ENCODE measurements around the gene NCOR2. TPM values are rescaled to one million over a fixed set of nuclear protein-coding genes. Genes with fewer than 3 reads are reported as not detected.

The NCOR2 gene
- total and polyA plus RNA-seq, 2 donors, result 14.6 to 48.2 TPM

DNA sequence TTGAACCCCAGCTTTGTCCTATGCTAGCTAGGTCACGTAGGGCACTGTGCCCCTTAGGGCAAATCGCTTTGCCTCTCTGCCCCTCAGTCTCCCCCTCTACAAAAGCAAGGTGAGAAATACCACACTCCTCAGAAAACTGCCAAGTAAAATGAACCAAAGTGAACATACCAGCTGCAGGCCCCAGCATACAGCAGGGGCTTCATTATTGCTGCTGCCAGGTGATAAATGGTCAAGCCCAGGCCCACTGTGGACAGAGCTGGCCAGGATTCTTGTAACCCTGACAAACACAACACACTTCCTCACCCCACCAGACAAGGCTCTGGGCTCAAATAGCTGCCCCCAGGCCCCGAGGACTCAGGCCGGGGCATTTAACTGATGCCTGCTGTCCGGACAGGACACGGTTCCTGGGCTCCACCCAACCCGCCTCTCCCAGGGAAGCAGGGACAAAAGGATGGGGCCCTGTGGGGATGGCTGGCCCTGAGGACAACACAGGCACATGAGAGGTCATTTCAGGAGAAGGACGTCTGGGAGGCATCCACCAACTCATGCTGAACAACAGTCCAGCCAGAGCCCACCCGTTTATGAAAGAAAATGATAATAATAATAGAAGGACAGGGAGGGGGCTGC, 36.7 kb downstream of the NCOR2 start:
- peaks cover 4 to 23% of the 10 kb centered on the region in 2 donors for H3K4me1 ChIP-seq (ENCODE audit: control insufficient read depth in 2 of 2, insufficient read depth in 2 of 2, low read length in 2 of 2)
- peaks cover 1 to 4% of the 10 kb centered on the region in 2 donors for H3K9me3 ChIP-seq (ENCODE audit: control insufficient read depth in 2 of 2, insufficient read depth in 1 of 2, low read length in 1 of 2)
- H3K27ac ChIP-seq (ENCODE audit: low read depth in 1 of 2, low read length in 1 of 2), result no peak overlapping the region
- WGBS, result 94% methylated on average over 9 of the region's 9 CpGs
- H3K36me3 ChIP-seq (ENCODE audit: control insufficient read depth in 2 of 2, insufficient read depth in 2 of 2, low read length in 1 of 2), result peaks cover 24 to 48% of the 10 kb centered on the region in 2 donors
- no peaks in the 10 kb centered on the region for H3K27me3 ChIP-seq (ENCODE audit: control insufficient read depth in 2 of 2, insufficient read depth in 1 of 2, low read length in 1 of 2)
- DNase-seq (ENCODE audit: low read depth in 6 of 9, low spot score in 9 of 9), result no peak
- no peak overlapping the region for H3K4me3 ChIP-seq (ENCODE audit: low read length in 2 of 2)

DNA sequence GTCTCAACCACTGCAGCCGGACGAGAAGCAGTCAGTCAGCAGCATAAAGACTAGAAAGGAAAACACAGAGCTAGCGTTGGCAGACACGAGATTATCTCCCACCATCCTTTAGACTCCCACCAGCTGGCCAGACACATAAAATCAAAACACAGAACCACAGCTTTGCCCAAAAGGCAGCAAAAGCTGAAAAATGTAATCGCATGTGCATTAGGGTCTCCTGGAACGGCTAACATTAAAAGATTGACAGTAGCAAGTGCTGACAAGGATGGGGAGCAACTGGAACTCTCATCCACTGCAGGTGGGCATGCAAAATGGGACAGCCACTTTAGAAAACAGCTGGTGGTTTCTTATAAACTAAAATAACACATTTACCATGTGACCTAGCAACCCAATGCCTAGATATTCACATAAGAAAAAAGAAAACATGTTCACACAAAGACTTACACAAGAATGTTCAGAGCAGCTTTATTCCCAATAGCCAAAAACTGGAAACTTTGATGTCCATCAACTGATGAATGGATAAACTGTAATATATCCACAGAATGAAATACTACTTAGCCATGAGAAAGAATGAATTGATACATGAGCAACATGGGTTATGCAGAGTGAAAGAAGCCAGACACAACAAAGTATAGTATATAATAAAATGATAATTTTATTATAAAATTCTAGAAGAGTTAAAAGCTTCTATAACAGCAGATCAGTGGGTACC, 37.7 kb downstream of the NCOR2 start:
- DNase-seq (ENCODE audit: low read depth in 6 of 9, low spot score in 9 of 9), result no peak
- H3K36me3 ChIP-seq (ENCODE audit: control insufficient read depth in 2 of 2, insufficient read depth in 2 of 2, low read length in 1 of 2), result peaks cover 19 to 46% of the 10 kb centered on the region in 2 donors
- H3K27ac ChIP-seq (ENCODE audit: low read depth in 1 of 2, low read length in 1 of 2), result no peak overlapping the region
- no peak overlapping the region for H3K4me3 ChIP-seq (ENCODE audit: low read length in 2 of 2)
- H3K9me3 ChIP-seq (ENCODE audit: control insufficient read depth in 2 of 2, insufficient read depth in 1 of 2, low read length in 1 of 2), result peaks cover 1 to 4% of the 10 kb centered on the region in 2 donors
- 97% methylated on average over 6 of the region's 6 CpGs for WGBS
- no peaks in the 10 kb centered on the region for H3K27me3 ChIP-seq (ENCODE audit: control insufficient read depth in 2 of 2, insufficient read depth in 1 of 2, low read length in 1 of 2)
- H3K4me1 ChIP-seq (ENCODE audit: control insufficient read depth in 2 of 2, insufficient read depth in 2 of 2, low read length in 2 of 2), result peaks cover 6 to 29% of the 10 kb centered on the region in 2 donors

DNA sequence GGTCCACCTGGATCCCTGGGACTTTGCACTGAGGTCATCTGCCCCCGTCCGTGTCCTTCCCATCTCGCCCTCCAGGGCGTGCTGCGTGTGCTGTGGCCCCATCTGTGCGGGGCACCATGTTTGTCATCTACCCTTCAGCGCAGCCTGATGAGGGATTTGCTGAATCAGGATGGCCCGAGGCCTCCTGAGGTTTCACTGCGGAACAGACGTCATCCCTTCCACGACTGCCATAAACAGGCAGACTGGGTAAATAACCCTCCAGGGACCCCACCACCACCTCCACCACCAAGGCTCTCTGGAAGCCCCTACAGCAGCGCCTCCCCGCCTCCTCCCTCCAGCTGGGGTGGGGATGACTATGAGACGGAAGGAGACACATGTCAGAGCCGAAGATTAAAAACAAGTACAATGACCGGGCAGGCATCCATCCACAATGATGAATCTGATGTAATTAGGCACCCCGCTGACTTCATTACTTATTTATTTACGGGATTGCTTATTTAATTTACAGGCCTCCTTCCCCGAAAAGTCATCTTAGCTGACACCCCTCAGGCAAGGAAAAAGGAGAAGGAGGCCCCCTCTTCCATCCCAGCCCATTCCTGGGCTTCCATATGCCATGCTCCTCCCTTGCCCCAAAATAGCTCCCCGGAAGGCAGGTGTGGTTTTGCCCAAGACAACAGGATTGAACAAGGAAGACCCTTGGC, 39.4 kb downstream of the NCOR2 start:
- Histone ChIP-seq H3K27ac (ENCODE audit: low read depth in 1 of 2, low read length in 1 of 2) (no peak overlapping the region), H3K9me3 (ENCODE audit: control insufficient read depth in 2 of 2, insufficient read depth in 1 of 2, low read length in 1 of 2) (peaks cover 3 to 4% of the 10 kb centered on the region in 2 donors), H3K36me3 (ENCODE audit: control insufficient read depth in 2 of 2, insufficient read depth in 2 of 2, low read length in 1 of 2) (peaks cover 11 to 34% of the 10 kb centered on the region in 2 donors), H3K4me3 (ENCODE audit: low read length in 2 of 2) (no peak overlapping the region), H3K27me3 (ENCODE audit: control insufficient read depth in 2 of 2, insufficient read depth in 1 of 2, low read length in 1 of 2) (no peaks in the 10 kb centered on the region), H3K4me1 (ENCODE audit: control insufficient read depth in 2 of 2, insufficient read depth in 2 of 2, low read length in 2 of 2) (peaks cover 14 to 37% of the 10 kb centered on the region in 2 donors)
- 95% methylated on average over 20 of the region's 20 CpGs for WGBS
- DNase-seq (ENCODE audit: low read depth in 6 of 9, low spot score in 9 of 9), result no peak

DNA sequence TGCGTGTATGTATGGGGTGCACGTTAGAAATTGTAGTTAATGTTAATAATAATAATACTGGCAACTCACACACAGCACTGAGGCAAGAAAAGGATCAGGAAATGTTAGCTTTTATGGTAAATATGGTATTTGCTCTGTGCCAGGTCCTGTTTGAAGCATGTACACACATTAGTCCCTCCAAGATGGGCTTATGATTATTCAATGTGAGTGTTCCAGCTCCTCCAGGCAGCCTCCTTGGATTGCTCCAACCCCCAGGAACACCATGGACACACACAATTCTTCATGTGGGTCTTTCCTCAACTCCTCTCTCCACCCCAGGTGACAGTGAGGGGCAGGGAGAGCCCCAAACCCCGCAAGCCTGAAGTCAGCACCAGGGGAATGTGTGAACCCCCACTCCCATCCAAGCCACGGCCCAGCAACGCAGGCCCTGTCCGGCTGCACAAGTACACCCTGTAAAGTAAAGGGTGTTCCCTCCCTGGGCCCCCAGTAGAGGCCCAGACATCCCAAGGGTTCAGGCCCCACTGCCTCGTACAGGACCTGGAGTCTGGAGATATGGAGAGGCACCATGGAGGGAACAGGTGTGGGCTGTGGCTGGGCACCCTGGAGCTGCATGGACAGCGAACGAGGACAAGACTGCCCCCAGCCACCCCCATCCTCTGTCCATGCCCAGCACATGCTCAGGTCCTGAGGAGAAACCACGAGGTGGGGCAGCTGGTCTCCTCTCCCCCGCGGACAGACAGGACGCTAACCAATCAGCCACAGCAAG, 41.3 kb downstream of the NCOR2 start:
- peaks cover 26 to 52% of the 10 kb centered on the region in 2 donors for H3K4me1 ChIP-seq (ENCODE audit: control insufficient read depth in 2 of 2, insufficient read depth in 2 of 2, low read length in 2 of 2)
- H3K27ac ChIP-seq (ENCODE audit: low read depth in 1 of 2, low read length in 1 of 2), result no peak overlapping the region
- H3K36me3 ChIP-seq (ENCODE audit: control insufficient read depth in 2 of 2, insufficient read depth in 2 of 2, low read length in 1 of 2), result peaks cover 15 to 24% of the 10 kb centered on the region in 2 donors
- H3K27me3 ChIP-seq (ENCODE audit: control insufficient read depth in 2 of 2, insufficient read depth in 1 of 2, low read length in 1 of 2), result no peaks in the 10 kb centered on the region
- H3K9me3 ChIP-seq (ENCODE audit: control insufficient read depth in 2 of 2, insufficient read depth in 1 of 2, low read length in 1 of 2), result peaks cover 3 to 4% of the 10 kb centered on the region in 2 donors
- 97% methylated on average over 13 of the region's 13 CpGs for WGBS
- DNase-seq (ENCODE audit: low read depth in 6 of 9, low spot score in 9 of 9), result no peak
- H3K4me3 ChIP-seq (ENCODE audit: low read length in 2 of 2), result no peak overlapping the region

DNA sequence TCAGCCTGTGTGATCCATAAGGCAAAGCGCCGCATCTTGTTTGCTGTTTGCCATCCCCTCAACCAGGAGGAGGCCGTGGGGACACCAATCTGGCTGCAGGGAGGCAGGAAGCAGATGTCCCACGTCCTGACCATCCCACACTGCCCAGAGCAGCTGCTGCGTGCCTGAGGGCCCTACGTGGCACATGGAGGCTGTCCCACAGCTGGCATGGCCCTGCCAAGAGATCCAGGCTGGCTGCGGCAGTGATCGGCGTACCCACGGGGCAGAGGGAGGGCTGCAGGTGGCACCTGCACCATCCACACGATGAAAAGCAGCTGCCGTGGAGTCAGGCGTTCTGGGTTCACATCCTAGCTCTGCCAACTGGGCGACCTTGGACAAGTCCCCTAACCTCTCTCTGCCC, 42.0 kb downstream of the NCOR2 start:
- H3K4me1 ChIP-seq (ENCODE audit: control insufficient read depth in 2 of 2, insufficient read depth in 2 of 2, low read length in 2 of 2), result peaks cover 32 to 56% of the 10 kb centered on the region in 2 donors
- H3K27ac ChIP-seq (ENCODE audit: low read depth in 1 of 2, low read length in 1 of 2), result no peak overlapping the region
- H3K9me3 ChIP-seq (ENCODE audit: control insufficient read depth in 2 of 2, insufficient read depth in 1 of 2, low read length in 1 of 2), result peaks cover 3 to 4% of the 10 kb centered on the region in 2 donors
- H3K4me3 ChIP-seq (ENCODE audit: low read length in 2 of 2), result no peak overlapping the region
- no peak for DNase-seq (ENCODE audit: low read depth in 6 of 9, low spot score in 9 of 9)
- no peaks in the 10 kb centered on the region for H3K27me3 ChIP-seq (ENCODE audit: control insufficient read depth in 2 of 2, insufficient read depth in 1 of 2, low read length in 1 of 2)
- peaks cover 17 to 21% of the 10 kb centered on the region in 2 donors for H3K36me3 ChIP-seq (ENCODE audit: control insufficient read depth in 2 of 2, insufficient read depth in 2 of 2, low read length in 1 of 2)
- WGBS, result 34% methylated on average over 14 of the region's 14 CpGs

DNA sequence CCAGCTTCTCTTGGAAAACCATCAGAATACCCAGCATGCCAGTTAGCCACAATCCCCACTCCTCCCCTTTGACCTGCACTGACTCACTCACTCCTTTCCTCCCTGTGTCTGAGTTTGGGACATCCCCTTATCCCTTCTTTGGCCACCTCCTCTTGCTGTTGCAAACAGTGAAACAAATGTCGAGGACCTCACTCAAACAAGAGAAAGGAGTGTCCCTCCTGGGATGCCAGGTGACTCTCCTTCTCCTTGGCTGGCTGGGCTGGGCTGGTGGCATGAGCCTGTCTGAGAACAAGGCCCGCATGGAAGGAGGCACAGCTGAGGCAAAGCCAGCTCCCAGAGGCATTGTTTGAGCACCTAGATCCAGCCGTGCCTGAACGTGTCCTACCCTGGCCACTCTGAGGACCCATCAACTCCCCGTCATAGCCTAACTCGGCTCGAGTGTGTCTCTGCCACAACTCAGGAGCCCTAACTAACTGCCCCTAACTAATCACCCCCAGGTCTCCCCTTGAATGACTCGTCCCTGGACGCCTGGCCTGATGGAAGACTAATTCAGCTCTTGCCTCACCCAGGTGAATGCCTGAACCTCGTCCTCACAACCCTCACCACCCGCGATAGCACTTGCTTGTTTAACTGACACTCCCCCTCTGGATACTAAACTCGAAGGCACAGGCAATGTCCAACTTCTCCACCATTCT, 43.0 kb downstream of the NCOR2 start:
- H3K4me1 ChIP-seq (ENCODE audit: control insufficient read depth in 2 of 2, insufficient read depth in 2 of 2, low read length in 2 of 2), result peaks cover 38 to 66% of the 10 kb centered on the region in 2 donors
- H3K36me3 ChIP-seq (ENCODE audit: control insufficient read depth in 2 of 2, insufficient read depth in 2 of 2, low read length in 1 of 2), result peaks cover 16 to 18% of the 10 kb centered on the region in 2 donors
- DNase-seq (ENCODE audit: low read depth in 6 of 9, low spot score in 9 of 9), result no peak
- H3K27ac ChIP-seq (ENCODE audit: low read depth in 1 of 2, low read length in 1 of 2), result no peak overlapping the region
- peaks cover under 1 to 1% of the 10 kb centered on the region in 2 donors for H3K9me3 ChIP-seq (ENCODE audit: control insufficient read depth in 2 of 2, insufficient read depth in 1 of 2, low read length in 1 of 2)
- H3K27me3 ChIP-seq (ENCODE audit: control insufficient read depth in 2 of 2, insufficient read depth in 1 of 2, low read length in 1 of 2), result no peaks in the 10 kb centered on the region
- no peak overlapping the region for H3K4me3 ChIP-seq (ENCODE audit: low read length in 2 of 2)
- 96% methylated on average over 13 of the region's 13 CpGs for WGBS

DNA sequence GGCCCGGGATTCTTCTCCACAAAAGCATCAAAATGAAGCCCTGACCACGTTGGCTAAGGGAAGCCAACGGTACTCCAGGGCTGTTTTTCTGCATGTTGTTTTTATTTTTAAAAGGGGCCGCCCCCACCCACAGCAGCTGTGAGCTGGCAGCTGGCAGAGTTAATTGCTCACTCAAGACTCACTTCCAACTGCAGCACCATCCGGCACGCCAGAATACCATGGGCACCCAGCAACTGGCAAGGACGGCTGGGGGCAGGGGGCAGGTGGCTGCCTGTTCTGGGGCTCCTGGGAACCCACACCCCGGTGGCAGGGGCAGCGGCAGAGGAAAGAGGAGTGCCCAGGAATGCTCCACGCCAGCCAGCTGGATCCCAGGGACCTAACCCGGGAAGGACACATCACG, 44.3 kb downstream of the NCOR2 start:
- H3K27me3 ChIP-seq (ENCODE audit: control insufficient read depth in 2 of 2, insufficient read depth in 1 of 2, low read length in 1 of 2), result no peaks in the 10 kb centered on the region
- H3K27ac ChIP-seq (ENCODE audit: low read depth in 1 of 2, low read length in 1 of 2), result peak overlapping the region in 1 of 2 donors; percentile 65
- peaks cover 44 to 73% of the 10 kb centered on the region in 2 donors for H3K4me1 ChIP-seq (ENCODE audit: control insufficient read depth in 2 of 2, insufficient read depth in 2 of 2, low read length in 2 of 2)
- peaks cover 12 to 24% of the 10 kb centered on the region in 2 donors for H3K36me3 ChIP-seq (ENCODE audit: control insufficient read depth in 2 of 2, insufficient read depth in 2 of 2, low read length in 1 of 2)
- DNase-seq (ENCODE audit: low read depth in 6 of 9, low spot score in 9 of 9), result peak in 3 of 9 donors; percentile 43 to 66 (median 55)
- WGBS, result 30% methylated on average over 12 of the region's 12 CpGs
- H3K9me3 ChIP-seq (ENCODE audit: control insufficient read depth in 2 of 2, insufficient read depth in 1 of 2, low read length in 1 of 2), result peaks cover 0 to 1% of the 10 kb centered on the region in 2 donors
- H3K4me3 ChIP-seq (ENCODE audit: low read length in 2 of 2), result no peak overlapping the region

DNA sequence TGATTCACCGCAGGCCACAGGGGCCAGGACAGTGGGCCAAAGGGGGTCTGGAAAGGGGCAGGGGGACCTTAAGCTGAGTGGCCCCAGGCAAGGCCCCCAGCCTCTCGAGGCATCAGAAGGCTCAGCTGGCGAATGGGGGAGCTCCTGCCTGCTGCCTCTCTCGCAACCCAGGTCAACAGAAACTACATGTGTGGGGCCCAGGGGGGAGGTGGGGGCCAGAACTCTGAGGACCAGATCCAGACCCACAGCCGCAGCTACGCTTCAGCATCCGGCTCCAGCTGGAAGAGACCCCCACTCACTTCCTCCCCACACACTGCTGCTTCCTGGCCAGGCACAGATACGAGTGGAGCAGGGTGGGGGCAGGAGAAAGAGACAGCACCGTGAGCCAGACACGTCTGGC, 46.5 kb downstream of the NCOR2 start:
- peaks cover 45 to 72% of the 10 kb centered on the region in 2 donors for H3K4me1 ChIP-seq (ENCODE audit: control insufficient read depth in 2 of 2, insufficient read depth in 2 of 2, low read length in 2 of 2)

More for the DNA sequence above, 46.5 kb downstream of the NCOR2 start:
- DNase-seq (ENCODE audit: low read depth in 6 of 9, low spot score in 9 of 9), result peak in 2 of 9 donors; percentile 47 to 62
- H3K27ac ChIP-seq (ENCODE audit: low read depth in 1 of 2, low read length in 1 of 2), result peak overlapping the region in 1 of 2 donors; percentile 38
- H3K36me3 ChIP-seq (ENCODE audit: control insufficient read depth in 2 of 2, insufficient read depth in 2 of 2, low read length in 1 of 2), result peaks cover 0 to 23% of the 10 kb centered on the region in 2 donors
- H3K9me3 ChIP-seq (ENCODE audit: control insufficient read depth in 2 of 2, insufficient read depth in 1 of 2, low read length in 1 of 2), result peaks cover 0 to 1% of the 10 kb centered on the region in 2 donors
- H3K27me3 ChIP-seq (ENCODE audit: control insufficient read depth in 2 of 2, insufficient read depth in 1 of 2, low read length in 1 of 2), result no peaks in the 10 kb centered on the region
- WGBS, result 24% methylated on average over 10 of the region's 10 CpGs
- no peak overlapping the region for H3K4me3 ChIP-seq (ENCODE audit: low read length in 2 of 2)
